EL (cell line): ENCODE results near the gene SEMA4D.

ENCODE experiments used
- DNase-seq: peaks from one replicate; pipeline ENCODE4 v3.0.0-alpha.2; 2016

SEMA4D gene

DNA sequence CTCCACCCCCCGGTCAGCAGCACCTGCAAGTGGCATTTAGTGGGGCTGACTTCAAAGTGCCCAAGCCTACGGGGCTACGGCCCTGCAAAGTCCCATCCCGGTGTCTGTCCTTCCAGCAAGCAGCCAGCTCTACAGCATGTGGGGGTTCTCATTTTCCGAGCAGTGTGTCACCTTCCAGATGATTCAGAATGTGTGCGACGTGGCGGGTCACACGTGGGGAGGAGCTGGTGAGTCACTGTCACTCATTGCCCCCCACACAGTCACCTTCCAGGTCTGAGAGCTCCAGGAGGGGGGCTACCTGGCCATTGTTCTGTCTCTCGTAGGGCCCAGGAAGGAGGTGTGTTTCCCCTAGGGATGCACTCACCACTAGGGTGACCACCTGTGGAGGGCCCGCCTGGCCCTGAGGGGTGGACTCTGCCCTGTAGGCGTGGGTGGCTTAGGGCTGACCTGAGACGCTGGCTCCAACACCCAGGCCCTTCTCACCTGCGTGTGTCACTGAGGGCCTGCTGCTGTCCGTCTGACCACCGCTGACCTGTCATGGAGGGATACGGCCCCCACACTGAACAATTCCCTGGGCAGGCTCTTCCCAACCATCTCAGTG, 70.2 kb downstream of the SEMA4D start:
- peak; percentile 29 for DNase-seq

DNA sequence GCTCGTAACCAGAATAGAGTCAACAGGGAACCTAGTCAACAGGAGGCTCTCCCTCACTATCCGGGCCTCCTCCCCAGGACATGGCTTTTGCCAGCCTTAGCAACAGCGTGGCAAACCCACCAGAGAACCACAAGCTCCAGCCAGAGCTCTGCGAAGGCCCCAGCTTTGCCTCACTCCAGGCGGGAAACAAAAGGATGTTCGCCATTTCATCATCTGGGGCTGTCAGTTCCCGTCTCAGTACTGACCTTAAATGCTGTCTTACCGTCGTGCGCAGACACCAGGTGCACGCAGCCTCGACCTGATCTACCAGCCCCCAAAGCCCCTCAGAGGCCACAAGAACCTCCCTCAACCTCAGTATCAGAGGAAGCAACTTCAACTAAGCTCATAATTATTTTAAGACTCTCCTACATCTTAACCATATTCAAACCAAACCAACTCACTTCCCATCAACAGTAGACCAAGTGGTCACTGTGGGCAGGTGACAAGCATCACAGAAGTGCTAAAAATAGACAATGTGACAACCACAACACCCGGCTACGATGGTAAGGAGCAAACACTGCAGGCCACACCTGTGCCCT, 71.4 kb downstream of the SEMA4D start:
- no peak for DNase-seq

DNA sequence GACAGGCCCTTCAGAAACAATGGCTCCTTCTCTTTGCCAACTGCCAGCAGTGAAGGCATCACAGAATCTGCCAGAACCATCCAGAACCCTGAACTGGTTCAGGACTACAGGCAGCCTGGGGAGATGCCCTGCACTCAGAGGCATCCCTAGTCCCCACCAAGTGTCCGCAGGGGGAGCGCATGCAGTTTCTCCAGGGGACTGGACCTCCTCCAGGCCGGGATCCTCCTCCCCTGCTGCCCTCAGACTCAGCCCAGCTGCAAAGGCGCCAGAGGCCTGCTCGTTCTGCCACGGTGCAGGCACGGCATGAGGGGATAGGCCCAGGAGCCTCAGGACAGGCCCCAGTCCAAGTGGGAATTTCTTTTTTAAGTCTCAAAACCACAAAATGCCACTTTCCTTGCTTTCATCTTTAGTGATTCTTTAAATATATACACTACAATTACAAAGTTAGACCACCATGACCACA, 72.0 kb downstream of the SEMA4D start:
- no peak for DNase-seq

DNA sequence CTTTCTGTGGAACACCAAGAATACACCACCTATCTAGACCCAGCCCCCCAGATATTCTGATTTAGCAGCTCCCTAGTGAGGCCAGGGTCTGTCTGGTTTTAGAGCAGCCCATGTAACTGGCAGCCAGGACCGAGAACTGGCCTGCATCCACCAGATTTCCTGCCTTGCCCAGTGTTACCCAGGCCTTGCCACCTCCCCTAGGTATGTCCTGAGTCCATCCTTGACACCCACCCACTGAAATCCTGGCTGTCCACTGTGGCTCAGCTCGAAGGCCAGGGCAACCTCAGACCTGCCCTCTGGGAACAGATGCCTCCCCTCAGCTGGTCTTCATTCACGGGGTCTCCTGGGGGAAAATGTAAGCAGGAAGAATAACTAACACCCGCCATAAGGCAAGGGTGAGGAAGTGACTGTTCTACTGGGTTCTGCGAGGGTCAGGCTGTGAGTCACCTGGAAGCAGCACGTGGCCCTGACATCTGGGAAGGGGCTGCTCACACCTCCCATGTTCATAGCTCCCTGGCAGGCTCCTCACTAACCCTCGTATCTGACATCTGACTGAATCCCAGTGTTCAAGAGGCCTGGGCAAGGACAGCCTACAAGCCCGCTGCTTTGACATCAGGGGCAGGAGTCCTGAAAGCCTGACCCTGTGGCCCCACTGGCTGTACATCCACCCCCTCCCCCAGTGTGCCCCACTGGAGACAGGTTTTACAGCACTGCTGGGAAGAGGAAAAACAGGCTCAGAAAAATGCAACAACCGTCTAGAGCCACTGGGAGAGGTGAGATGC, 72.7 kb downstream of the SEMA4D start:
- peak; percentile 21 for DNase-seq

DNA sequence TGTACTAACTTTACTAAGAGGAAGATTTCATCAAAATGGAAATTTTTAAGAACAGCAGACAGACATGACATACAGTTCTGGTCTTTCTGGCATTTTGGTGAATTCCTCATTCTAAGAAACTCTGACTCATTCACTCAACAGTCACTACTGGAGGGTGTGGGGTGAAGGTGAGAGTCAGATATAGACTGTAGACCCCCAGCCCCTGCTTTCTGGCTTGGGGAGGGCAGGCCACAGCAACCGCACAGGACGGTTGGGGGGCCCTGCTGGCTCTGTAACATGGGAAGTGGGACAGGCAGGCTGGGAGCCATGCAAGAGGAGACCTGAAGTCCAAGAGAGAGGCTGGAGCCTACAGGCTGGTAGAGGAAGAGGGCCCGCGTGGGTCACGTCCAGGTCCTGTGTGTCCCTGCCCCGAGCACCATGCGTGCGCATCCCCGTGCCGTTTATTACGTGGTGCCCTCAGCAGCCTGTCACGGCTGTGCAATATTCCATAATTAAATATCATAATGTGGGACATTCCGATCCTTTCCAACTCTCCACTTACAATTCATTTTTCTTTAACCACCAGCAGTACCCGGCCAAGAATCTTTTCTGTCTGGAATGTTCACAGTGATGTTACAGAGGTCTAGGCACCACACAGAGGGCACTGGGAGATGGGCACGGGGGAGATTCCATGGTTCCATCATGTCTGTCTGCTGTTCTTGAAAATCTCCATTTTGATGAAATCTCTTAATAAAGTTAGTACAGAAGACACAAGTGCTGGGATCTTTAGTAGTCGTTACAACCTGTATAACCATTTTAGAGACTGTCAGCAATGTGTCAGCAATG, 75.5 kb downstream of the SEMA4D start:
- peak; percentile 66 for DNase-seq

DNA sequence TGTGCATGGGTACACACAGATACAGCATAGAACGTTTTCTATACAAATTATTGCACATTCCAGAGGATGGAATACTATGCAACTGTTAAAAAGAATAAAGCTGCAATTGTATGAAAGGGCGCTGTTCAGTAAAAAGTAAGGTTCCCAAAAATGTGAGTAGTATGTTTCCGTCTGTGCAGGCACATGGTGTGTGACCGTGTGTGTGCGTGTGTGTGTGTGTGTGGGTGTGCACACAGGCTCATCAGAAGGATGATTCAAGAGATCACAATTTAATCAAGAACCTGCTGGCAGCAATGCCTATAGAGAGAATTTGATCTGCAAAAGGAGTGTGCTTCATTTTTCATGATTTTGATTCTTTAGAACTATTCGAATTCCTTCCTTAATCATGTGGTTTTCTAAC, 76.3 kb downstream of the SEMA4D start:
- DNase-seq: peak; percentile 42

DNA sequence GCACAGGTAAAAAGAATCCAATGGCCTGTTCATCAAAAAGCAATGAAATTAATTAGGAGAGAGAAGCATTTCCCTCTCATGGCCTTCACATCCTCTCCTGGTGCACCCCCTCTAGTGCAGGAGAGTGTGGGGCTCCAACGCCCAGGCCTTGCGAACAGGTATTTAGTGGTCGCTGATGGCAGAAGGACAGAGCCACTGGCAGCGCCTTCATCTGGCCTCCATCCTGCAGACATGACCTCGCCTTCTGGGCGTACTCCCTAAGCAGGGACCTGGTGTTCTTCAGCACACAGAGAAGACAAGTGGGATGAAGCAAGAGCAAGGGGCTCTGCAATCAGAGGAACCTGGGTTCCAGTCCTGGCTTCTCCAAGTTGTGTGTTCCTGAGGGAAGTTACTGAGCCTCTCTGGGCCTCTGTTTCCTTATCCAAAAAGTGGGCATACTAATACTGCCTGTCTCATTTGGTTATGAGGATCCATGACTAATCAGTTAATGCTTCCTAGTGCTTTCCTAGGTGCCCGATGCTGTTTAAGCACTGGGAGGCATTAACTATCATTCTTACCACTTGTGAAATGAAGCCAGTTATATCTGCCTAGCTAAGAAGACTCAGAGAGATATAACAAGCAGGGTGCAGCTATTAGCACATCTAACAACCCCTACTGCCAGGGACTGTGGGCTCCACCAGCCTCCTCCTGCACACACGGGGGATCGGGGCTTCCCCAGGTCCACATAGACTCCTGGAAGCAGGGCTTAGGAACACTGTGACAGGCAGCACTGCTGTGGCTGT, 77.3 kb downstream of the SEMA4D start:
- no peak for DNase-seq

DNA sequence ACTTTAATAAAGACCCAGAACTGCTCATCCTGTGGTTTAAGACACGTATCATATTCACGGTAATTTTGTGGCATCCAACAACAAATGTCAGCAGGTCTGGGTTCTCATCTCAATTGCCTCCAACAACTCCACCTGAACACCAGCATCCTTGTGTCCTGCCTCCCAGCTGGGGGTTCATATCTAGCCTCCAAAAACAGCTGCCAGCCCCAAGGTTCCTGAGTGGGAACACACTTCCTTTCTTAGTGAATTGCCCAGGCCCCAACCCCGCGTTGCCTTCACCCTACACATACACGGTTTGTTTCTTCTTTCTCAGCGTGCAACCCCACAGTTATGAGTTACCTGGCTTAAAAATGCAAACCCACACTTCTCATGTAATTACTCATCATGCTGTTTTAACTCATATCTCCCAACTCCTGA, 77.9 kb downstream of the SEMA4D start:
- no peak for DNase-seq

DNA sequence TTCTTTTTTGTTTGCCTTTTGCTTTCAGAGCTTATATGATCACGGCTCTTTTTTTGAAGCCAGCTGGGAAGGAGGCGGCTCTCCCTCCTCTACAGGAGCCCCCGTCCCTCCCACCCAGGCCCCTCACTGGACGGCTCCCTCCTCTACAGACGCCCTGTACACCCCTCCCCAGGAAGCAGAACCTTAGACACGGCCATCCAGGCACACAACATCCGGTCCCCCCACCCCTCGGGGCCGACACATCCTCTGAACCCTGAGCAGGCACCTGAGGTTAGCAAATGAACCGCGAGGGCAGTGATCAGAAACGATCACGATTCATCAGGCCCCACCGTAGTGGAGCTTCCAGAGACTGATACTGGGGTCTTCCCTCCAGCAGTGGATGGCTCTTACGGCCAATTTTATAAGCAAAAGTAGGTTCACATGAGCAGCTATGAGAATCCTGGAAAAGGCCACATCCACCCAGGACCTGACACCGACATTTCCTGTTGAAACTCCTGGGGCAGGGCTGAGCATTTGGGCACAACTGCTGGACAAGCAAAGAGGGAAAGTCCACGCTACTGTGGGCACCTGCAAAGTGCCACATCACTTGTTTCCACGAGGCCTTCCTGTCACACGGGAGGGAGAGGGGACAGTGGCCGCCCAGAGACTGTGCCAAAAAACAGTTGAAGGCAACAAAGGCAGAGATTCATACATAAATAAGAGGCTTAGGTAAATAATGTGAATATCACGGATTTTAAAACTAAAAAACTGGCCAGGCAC, 78.9 kb downstream of the SEMA4D start:
- DNase-seq: no peak

DNA sequence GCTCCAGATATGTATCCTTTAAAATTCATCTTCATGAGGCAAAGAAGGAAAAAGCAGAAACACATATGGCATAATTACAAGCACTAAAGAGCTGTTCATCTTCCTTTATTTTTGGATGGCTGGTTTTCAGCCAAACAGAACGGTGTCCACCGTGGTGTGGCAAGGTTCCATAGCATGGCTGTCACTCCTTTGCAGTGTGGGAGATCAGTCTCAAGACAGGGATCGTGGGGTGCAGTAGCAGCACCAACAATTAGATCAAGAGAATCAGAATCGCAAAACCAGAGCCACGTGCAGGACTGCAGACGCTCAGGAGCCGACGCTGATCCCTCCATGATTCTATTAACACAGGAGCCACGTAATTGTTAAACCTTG, 79.5 kb downstream of the SEMA4D start:
- DNase-seq: no peak

DNA sequence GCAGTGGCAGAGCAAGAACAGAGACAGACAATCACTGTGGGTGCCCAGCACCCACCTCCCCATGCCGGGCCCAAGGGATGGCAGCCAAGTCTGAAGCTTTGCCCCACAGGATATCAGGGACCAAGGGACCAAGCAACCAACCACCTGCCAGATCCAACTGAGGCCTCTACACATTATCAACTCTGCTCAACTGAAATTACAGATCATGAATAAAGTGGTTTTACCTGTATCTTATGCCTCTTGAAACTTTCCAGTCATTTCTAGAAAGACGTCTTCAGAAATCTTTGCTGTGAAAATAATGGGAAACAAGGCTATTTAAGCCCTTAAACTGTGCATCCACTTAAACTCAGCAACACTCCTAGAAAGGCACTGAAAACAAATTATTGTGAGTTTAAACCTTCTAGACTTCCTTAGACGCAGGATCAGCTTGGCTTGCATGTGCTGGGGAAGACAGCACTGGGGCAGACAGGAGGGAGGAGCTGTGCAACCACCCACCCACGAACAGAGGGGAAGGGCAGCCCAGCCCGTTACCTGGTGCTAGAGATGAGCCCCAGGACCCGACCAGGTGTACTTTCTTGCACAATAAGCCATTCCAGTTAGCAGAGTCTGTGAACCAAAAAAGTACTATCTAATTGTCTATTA, 80.0 kb downstream of the SEMA4D start:
- no peak for DNase-seq

DNA sequence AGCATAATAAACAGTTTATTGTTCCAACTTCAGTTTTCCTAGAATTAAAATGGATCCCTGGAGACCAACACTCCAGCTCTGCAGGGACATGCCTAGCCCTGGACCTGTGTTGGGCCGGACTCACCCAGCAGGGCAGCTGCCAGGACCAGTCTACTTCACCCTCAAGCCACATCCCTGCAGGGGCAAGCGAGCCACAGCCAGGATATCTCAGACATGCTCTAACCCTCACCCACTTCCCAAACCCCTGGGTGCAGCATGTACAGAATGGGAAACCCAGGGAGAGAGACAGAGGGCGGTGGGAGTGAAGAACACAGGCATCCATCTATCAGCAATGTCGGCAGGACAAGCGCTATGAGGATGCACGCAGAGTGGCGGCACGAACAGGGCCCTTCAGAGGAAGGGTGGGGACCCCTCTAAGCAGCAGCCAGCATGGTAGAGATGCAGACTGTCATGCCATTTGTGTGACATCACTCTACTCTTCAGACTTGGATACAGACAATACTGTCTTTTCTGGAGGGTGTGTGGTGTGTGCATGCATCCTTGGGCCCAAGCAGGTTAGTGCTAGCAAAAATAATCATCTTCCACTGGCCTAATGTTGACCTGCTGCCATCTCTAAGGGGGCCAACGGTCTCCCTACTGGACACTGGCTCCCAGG, 83.1 kb downstream of the SEMA4D start:
- DNase-seq: no peak

DNA sequence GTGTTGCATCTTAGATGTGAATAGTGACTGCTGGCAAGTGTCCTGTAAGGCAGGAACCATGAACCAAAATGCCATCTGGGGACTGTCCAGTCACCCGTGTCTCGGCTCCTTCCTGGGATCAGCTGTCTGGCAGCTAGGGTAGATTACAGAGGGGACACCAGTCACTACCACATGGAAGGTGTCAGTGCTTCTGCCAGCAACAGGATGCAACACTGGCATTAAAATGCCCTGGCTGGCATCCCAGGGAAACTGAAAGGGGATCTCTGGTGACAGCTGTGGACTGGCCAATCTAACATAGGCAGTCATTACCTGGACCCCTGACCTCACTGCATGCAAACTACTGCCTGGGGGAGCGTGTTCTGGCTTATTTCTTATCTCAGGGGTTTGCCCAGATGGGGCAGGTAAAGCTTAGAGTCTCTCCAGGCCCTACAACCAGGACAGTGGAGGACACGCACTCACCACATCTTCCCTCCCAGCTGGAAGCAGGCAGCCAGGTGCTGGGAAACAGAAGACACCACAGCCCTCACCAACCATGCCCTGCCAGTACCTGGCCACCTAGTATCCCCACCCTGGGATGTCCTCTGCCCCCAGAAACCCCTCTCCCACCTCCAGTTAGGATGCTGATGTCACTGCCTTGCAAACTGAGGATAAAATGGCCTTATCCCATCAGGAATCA, 83.8 kb downstream of the SEMA4D start:
- no peak for DNase-seq

DNA sequence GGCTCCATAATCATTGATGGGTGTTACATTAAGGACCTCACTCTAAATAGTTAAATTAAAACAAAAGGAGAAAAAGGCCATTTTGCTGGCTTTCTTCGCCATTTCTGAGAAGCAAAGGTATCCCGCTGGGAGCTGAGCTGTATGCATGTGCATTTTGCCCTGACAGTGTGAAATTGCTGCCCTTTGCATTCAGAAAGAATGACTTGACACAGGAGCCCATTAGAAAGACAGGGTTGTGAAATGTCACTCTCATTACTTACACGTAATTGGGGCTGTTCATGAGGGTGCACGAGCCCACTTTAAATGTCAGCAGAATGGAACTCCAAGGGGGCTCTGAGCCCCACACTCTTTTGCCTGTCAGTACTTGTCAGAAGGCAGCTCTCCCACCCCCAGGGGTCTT, 85.0 kb downstream of the SEMA4D start:
- DNase-seq: no peak

DNA sequence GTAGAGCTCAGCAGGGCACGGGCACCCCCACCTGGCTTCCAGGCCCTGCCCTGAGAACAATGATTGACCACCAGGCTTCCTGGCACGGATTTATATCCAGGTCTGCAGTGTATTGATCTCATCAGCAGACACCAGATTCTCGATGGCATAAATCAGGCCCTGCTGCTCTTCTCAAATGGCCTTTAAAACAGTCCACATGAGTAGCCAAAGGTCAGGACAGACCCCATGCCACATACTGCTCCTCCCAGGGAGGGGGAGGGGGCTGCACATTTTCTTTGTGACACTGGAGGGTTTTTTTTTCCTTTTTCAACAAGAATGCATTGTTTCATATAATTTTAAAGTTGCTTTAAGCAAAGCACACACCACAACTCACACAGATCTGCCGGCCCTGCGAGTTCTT, 85.4 kb downstream of the SEMA4D start:
- DNase-seq: no peak

DNA sequence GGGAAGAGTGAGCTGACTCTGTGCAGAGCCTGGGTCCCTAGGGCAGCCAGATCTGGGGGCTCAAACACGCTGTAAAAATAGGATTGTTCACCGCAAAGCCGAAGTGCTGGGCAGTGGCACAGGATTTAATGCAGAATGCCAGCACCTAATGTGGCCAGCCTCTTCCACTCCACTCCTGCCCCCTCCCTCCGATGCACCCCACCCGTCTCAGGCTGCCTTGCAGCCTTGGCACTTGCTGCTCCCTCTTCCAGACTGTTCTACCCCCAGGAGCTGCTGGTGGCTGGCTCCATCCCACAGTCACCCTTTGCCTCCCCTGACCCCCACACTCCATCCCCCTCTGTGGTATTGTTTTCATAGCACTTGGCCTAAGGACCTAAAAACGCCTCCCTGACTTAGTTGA, 86.2 kb downstream of the SEMA4D start:
- DNase-seq: no peak

DNA sequence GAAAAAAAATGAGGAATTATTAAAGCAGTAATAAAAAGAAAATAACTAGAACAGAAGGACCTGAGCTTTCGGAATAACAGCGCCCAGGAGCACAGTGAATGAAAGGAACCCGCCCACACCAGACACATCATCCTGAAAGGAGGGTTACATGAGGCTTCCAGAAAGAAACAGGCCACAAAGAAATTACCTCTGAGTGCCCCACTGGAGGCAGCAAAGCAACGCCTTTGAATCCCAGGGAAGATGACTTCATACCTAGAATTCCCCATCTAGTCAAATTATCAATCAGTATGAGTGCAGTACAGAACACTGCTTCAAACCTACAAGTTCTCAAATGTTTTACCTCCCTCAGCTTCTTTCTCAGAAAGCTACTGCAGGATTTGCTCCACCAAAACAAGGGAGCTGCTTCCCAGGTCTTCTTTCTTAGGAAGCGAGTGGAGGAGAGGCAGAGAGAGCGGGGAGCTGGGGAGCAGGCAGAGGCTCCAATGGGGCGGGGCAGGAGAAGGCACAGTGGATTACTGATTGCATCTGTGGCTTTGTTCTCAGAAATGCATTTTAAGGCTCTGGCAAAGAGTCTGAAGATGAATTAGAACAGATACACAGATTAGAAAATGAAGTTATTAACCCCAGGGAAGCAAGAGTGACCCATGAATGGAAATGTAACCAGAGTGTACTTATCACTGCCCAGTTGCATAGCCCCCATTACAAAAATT, 87.1 kb downstream of the SEMA4D start:
- DNase-seq: peak; percentile 25

DNA sequence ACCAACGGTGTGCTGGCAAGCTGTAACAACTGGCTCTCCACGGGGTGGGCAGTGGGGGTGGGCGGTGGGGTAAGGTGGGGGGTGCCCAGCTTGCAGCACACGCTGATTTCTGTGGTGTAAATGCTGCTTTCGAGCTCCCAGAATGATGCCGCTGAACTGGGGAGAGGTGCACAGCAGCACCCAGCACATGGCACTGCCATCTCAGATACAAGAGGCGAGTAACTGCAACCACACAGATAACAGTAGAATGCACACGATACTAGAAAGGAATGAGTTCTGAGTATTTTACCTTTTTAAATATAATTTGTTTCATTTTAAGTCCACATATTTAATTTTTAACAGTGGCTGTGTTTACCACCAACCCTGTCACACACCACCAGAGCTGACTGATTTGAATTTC, 87.9 kb downstream of the SEMA4D start:
- DNase-seq: no peak

DNA sequence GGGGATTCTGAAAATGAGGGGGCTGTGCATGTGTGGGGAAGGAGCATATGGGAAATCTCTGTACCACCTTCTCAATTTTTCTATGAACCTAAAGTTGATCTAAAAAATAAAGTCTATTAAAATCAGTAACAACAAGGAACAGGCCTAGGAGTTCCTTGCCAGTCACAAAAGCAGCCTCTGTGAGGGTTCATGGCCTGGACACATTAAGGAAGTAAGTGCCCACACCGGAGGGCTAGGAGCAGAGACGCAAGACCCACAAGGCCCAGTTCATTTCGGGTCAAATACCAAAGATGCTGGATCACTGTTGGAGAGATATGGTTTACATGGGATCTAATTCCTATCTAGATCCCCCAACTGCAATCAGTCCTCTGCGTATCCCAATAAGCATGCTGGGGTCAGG, 88.4 kb downstream of the SEMA4D start:
- no peak for DNase-seq
